ENCODE results near the gene MAPKAP1.

MAPKAP1 gene

GRCh38 chr9:125545845-125546244 is 161.2 kb downstream of the MAPKAP1 start:
- TF ChIP-seq ZFP30 (CRISPR knock-in tag; IDR thresholded peaks at IDR 0.05) (no peak), CSDC2 (CRISPR knock-in tag; IDR thresholded peaks at IDR 0.05) (no peak), PPARA (CRISPR knock-in tag; IDR thresholded peaks at IDR 0.05; ENCODE audit: borderline replicate concordance) (no peak), CSRNP3 (CRISPR knock-in tag; IDR thresholded peaks at IDR 0.05) (no peak), ZNF70 (CRISPR knock-in tag; IDR thresholded peaks at IDR 0.05) (no peak), GLIS3 (CRISPR knock-in tag; IDR thresholded peaks at IDR 0.05) (no peak), ZFP3 (CRISPR knock-in tag; IDR thresholded peaks at IDR 0.05) (no peak), TOX (CRISPR knock-in tag; IDR thresholded peaks at IDR 0.05; ENCODE audit: borderline replicate concordance) (no peak), PATZ1 (CRISPR knock-in tag; IDR thresholded peaks at IDR 0.05; ENCODE audit: borderline replicate concordance) (no peak), OSR1 (CRISPR knock-in tag; IDR thresholded peaks at IDR 0.05) (no peak), ZC3H10 (CRISPR knock-in tag; IDR thresholded peaks at IDR 0.05) (no peak), ISL1 (CRISPR knock-in tag; IDR thresholded peaks at IDR 0.05) (no peak), RARB (CRISPR knock-in tag; IDR thresholded peaks at IDR 0.05) (no peak), ZNF565 (CRISPR knock-in tag; conservative IDR thresholded peaks at IDR 0.05; ENCODE audit: low read depth) (no peak), ESRRG (CRISPR knock-in tag; IDR thresholded peaks at IDR 0.05) (no peak), TCF4 (CRISPR knock-in tag; IDR thresholded peaks at IDR 0.05; ENCODE audit: borderline replicate concordance) (no peak), ARNTL (CRISPR knock-in tag; IDR thresholded peaks at IDR 0.05; ENCODE audit: borderline replicate concordance, low read depth) (no peak), BACH2 (CRISPR knock-in tag; IDR thresholded peaks at IDR 0.05; ENCODE audit: borderline replicate concordance) (no peak)
- no peak for ATAC-seq

GRCh38 chr9:125544988-125545651 is 161.9 kb downstream of the MAPKAP1 start:
- ATAC-seq: peak; percentile 83
- TF ChIP-seq ZNF70 (CRISPR knock-in tag; IDR thresholded peaks at IDR 0.05) (no peak), ZNF8 (CRISPR knock-in tag; IDR thresholded peaks at IDR 0.05) (no peak), ISL1 (CRISPR knock-in tag; IDR thresholded peaks at IDR 0.05) (peak; percentile 99), CSRNP3 (CRISPR knock-in tag; IDR thresholded peaks at IDR 0.05) (no peak), TSHZ2 (CRISPR knock-in tag; IDR thresholded peaks at IDR 0.05) (no peak), RARB (CRISPR knock-in tag; IDR thresholded peaks at IDR 0.05) (0 out of 2 replicates have a peak, but pooled peaks have one; percentile 46), CREB5 (CRISPR knock-in tag; IDR thresholded peaks at IDR 0.05; ENCODE audit: low read depth) (peak; percentile 51; the same call in 1 of the 2 replicates), ZFP3 (CRISPR knock-in tag; IDR thresholded peaks at IDR 0.05) (0 out of 2 replicates have a peak, but pooled peaks have one; percentile 17), ZC3H10 (CRISPR knock-in tag; IDR thresholded peaks at IDR 0.05) (peak; percentile 93; the same call in 1 of the 2 replicates), TOX (CRISPR knock-in tag; IDR thresholded peaks at IDR 0.05; ENCODE audit: borderline replicate concordance) (peak; percentile 70), PATZ1 (CRISPR knock-in tag; IDR thresholded peaks at IDR 0.05; ENCODE audit: borderline replicate concordance) (0 out of 2 replicates have a peak, but pooled peaks have one; percentile 42), CSDC2 (CRISPR knock-in tag; IDR thresholded peaks at IDR 0.05) (no peak; the same call in 1 of the 2 replicates), ARNTL (CRISPR knock-in tag; IDR thresholded peaks at IDR 0.05; ENCODE audit: borderline replicate concordance, low read depth) (no peak)
